ENCODE results near the gene NMS.

Gene NMS

DNA sequence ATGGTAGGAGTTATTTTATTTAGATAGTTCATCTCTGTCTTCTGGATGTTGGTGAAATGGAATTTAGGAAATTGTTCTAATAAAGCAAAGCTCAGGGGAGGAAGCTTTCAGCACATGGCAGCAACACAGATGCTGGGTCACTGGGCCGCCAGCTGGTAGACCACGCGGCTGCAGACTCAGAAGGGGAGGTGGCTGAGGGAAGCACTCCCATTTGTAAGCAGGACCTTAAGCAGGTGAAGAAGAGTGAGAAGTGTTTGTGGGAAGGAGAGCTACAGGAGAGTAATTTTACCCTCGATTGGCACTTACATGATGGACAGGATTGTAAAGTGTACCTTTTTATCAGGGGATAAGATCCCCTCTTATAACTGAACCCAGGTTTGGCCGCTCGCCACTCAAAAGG, 24.4 kb downstream of the NMS start:
- no peak for DNase-seq

DNA sequence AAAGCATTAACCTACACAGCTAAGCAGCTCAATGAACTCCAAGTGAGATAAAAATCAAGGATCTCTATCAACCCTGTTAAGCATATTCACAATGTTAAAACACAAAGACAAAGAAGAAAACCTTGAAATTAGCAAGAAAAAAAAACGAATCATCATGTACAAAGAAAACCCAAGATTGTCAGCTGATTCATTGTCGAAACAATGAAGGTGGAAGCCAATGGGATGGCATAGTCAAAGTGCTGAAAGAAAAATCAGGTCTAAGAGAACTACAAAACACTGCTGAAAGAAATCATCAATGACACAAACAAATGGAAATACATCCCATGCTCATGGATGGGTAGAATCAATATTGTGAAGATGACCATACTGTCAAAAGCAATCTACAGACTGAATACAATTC, 32.5 kb downstream of the NMS start:
- DNase-seq, result no peak

DNA sequence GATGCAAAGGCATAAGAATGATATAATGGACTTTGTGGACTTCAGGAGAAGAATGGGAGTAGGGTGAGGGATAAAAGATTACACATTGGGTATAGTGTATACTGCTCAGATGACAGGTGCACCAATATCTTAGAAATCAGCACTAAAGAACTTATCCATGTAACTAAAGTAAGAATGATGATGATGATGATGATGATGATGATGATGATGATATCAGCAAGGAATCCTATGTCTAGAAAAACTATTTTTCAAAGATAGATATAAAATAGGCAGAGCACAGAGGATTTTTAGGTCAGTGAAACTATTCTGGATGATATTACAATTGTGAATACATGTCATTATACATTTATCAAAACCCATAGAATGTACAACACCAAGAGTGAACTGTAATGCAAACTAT, 34.3 kb downstream of the NMS start:
- DNase-seq, result no peak

DNA sequence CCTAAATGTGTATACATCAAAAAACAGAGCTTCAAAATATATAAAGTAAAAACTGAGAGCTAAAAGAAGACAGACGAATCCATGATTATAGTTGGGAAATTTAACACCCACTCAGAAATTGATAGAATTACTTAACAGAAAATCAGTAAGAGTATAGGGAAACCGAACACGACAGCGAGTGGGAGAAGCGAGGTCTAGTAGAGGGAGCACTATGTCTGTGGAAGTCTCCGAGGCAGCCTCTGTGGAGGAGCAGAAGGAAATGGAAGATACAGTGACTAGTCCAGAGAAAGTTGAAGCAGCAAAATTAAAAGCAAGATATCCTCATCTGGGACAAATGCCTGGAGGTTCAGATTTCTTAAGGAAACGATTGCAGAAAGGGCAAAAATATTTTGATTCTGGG, 38.8 kb downstream of the NMS start:
- DNase-seq, result no peak

DNA sequence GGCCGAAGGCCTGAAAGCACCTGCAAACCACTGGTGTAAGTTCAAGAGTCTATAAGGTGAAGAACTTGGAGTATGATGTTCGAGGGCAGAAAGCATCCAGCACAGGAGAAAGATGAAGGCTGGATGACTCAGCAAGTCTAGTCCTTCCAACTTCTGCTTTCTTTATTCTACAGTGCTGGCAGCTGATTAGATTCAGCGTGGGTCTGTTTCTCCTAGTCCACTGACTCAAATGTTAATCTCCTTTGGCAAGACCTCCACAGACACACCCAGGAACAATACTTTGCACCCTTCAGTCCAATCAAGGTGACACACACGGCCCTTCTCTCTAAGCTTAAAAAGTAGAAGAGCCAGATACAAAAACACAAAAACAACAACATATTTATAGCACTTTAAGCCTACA, 43.4 kb downstream of the NMS start:
- no peak for DNase-seq

DNA sequence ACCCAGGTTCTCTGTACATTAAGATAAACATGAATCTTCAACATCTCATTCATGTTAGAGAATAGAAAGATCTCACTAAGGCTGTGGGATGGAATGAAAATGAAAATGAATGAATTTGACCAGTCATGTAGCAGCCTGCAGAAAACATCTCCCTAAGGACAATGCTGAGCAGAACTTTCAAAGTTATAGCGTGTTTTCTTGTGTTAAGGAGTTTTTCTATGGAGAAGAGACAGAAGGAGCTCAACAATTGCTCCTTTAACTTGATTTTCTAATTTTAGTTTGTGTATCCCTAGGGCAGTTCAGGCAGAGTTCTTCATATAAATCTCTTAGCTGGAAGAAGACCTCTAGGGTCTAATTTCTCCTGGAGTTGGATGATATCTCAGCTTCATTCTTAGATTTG, 47.3 kb downstream of the NMS start:
- DNase-seq, result no peak

DNA sequence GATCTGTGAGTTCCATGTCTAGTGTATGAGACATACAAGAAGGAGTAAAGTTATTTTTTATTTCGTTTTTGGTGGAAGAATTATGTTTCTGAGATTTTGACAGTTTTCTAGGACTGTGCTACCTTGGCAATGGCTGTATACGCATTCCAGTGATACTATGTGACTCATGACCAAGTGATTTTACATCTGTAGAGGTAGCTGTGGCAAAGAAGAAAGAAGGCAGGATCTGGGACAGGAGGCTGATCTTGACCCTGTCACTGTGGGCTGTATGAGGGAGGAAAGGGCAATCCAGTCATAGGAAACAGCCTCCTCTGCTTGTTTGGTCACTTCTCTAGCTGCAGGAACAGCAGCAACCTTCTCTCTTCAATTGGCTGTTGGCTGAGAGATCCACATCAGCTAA, 48.5 kb downstream of the NMS start:
- no peak for DNase-seq

DNA sequence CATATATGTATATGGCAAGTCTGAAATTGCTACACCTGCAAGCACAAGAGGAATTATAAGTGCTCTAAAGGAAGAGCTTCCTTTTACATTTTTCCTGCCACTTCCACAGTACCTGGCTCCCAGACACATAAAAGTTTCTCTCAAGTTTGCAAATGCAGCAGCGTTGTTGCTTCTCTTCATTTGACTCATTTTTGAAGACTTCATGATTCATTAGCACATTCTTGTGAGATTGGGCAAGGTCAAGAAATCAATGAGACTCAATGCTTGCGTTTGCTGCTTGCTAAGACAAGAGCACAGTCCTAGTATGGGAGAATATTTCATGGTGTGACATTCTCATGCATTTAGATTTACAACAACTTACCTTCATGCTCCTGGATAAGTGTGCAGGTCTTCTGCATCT, 49.9 kb downstream of the NMS start:
- no peak for DNase-seq

DNA sequence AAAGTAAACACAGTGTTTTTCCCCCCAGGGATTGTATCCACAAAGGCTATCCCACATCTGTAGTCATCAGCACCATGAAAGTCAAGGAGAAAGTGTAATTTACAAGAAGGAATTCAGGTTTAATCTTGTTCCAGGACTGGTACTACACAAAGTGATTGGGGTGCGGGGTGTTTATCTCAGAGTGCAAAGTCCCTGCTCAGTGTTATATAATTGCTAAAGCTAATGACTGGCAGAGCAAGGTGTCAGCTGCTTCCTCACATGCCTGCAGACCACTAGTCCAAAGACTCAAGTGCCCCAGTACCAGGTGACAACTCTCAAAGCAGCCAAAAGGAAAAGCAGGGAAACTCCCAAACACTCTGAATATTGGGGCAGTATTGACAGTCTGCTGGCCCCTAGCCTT, 52.1 kb downstream of the NMS start:
- DNase-seq, result no peak

DNA sequence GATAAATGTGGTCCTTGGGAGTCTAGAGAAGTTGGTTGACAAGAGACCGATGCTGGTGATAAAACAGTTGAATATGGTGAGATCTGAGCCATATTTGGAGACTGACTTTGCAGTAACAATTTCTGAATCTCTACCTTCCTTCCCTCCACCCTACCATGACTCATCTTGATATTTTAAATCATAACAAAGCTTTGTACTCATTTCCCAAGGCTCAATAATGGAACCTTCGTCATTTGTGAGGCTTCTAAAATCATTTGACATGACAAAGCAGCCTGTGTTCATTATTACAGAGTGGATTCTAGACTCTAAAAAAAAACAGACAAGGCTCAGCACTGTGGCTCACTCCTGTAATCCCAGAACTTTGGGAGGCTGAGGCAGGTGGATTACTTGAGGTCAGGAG, 54.0 kb downstream of the NMS start:
- DNase-seq, result no peak

DNA sequence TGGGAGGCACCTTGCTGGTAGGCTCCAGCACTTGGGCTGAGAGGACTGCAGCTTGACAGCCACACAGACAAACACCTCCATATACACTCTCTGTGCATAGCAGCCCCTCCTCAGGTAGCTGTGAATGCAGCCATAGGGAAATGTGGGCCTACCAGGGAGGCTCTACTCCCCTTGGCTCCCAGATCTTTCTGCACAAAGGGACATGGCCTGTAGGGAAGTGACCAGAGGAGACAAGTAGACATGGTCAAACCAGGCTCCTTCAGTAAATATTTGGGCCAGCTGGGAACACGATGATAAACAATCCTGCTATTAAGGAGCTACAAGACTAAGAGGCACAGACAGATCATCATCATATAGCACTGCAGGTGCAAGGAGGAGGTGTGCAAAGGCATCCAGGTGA, 56.6 kb downstream of the NMS start:
- no peak for DNase-seq

DNA sequence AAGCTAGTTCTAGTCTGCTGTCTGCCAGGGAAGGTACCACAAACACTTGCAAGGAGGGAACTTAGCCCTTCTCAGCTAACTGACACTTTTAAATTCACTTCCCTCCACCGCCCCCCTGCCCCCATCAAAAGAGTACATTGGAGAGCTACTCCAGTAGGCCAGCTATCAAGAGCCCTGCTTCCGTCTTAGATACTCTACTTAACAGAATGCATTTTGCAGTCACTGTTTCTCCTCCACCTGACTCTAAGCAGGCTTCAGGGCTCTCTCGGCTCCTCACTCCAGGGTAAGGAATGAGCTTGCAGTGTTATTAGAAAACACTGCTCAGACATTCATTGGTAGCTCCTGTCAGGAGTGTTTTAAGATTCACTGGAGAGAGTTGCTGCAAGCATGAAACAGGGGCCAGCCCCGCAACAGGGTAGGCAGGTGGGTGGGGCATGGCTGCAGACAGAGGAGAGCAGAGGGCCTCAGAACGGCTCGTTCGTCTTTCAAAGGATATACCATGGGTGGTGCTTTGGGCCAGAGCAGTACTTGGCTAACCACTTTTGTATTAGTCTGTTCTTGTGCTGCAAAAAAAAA, 57.2 kb downstream of the NMS start:
- no peak for DNase-seq

DNA sequence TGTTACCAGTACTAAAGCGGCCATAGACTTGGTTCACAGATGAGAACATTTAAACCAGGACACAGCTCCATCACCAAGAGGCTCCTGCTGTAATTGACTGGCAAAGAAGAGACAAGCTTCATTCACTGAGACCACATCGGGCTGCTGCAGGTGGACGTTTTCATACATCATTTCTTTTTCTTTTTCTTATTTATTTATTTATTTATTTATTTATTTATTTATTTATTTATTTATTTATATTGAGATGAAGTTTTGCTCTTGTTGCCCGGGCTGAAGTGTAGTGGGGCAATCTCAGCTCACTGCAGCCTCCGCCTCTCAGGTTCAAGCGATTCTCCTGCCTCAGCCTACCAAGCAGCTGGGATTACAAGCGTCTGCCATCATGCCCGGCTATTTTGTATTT, 58.9 kb downstream of the NMS start:
- DNase-seq, result no peak

DNA sequence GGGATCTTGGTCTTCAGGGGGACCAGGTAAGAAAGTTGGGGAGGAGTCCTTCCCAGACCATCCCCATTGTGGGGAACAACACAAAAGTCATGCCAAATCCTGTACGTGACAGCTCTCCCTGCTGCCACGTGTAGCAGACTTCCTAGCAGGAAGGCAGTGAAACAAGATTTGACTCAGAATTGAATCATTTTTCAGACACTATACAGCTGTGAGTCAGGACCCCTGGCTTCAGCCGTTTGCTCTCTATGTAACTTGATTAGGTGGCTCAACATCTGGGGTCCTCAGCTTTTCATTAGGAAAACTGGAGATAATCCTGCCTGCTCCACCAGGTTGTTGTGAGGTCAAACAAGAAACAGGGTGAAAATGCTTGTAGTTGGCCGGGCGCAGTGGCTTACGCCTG, 59.6 kb downstream of the NMS start:
- no peak for DNase-seq

Data from activated CD4-positive, alpha-beta T cell treated with anti-CD3 and anti-CD28 coated beads, Interleukin-2, amount 50 U/mL, for 4 hours (primary cell).